NCI-H2227 (cell line): ENCODE data around the gene PLIN1.
"Not testable (repeated sequence)": the region's sequence is repeated elsewhere in the genome, so short reads cannot be mapped to it uniquely, and the experiment has no call there.

ENCODE experiments used
- DNase-seq: peaks from one replicate; lab custom pipeline; 2025; ENCODE audit not compliant: unreplicated experiment; lab: John Stamatoyannopoulos, UW

PLIN1 gene, protein sequence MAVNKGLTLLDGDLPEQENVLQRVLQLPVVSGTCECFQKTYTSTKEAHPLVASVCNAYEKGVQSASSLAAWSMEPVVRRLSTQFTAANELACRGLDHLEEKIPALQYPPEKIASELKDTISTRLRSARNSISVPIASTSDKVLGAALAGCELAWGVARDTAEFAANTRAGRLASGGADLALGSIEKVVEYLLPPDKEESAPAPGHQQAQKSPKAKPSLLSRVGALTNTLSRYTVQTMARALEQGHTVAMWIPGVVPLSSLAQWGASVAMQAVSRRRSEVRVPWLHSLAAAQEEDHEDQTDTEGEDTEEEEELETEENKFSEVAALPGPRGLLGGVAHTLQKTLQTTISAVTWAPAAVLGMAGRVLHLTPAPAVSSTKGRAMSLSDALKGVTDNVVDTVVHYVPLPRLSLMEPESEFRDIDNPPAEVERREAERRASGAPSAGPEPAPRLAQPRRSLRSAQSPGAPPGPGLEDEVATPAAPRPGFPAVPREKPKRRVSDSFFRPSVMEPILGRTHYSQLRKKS

DNA sequence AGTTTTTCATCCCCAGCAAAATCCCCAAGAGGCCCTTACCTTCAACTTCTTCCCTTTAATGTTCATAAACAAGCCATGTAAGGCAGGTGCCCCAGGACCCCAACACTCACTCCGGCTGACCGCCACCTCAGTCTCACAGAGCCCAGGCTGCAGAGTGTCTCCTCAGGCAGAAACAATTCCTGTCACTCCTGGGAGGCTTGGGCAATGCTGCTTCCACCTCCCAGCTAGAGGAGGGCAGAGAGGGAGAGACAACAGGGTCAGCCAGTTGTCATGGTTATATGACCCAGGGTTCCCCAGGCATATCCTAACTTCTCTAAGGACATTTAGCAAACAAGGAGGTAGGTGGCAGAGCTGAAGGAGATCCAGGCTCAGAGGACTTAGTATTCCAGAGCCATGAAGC lies at the start of gene PLIN1:
TSS of gene PLIN1 (minus strand) at position 156 of the 400 bp plus-strand sequence. CDS start 1,878 bp downstream, outside the sequence.
- no peak for DNase-seq

DNA sequence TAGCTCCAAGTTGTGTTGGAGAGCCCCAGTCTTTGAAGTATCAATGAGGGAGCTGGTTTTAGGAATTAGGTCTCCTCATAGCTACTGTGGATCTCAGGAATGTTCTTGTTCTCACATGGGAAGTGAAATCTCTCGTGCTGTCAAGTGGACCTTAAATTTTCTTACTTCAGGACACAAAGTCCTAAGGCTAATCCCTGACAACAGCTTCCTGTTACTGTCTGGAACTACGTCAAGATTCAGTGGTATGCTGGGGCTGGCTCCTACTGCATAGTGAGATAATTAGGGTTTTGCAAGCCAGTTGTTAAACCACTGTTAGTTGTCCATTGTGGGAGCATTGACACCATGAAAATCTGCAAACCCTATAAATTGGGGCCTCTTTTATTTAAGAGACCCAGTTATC lies 49.1 kb upstream of the PLIN1 start:
- no peak for DNase-seq

DNA sequence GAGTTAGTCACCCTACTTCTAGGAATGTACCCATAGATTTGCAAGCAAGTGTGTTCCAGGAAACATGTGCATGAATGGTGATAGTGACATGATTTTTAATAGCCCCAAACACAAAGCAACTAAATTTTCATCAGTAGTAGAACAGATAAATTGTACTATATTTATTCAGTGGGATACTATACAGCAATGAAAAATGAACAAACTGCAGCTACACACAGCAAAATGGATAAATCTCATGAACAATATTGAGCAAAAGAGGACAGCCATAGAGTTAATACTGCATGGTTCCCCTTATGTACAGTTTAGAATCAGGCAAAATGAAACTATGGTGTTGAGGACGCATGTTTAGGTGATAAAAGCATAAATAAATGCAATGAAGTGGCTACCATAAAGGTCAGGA lies 45.9 kb upstream of the PLIN1 start:
- DNase-seq: no peak

DNA sequence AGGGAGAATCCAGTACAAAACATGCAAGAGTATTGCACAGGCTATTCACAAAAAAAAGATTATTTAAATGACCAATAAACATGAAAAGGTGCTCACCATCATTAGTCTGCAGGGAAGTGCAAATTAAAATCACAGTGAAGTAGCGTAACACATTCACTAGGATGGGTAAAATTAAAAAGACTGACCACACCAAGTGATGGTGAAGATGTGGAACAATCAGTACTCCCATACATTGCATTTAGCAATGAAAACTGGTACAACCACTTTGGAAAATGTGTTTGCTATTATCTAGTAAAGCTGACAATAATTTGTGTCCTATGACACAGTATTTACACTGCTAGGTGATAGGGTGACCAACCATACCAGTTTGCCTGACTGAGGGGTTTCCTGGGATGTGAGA lies 45.5 kb upstream of the PLIN1 start:
- DNase-seq: no peak

DNA sequence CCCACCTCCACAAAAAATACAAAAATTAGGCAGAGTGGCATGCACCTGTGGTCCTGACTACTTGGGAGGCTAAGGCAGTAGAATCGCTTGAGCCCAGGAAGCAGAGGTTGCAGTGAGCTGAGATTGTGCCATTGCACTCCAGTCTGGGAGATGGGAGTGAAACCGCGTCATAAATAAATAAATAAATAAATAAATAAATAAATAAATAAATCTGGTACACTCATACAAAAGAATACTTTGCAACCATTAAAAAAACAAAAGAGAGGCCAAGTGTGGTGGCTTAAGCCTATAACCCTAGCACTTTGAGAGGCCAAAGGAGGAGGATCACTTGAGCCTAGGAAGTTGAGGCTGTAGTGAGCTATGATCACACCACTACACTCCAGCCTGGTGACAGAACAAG lies 43.9 kb upstream of the PLIN1 start:
- DNase-seq: no peak

DNA sequence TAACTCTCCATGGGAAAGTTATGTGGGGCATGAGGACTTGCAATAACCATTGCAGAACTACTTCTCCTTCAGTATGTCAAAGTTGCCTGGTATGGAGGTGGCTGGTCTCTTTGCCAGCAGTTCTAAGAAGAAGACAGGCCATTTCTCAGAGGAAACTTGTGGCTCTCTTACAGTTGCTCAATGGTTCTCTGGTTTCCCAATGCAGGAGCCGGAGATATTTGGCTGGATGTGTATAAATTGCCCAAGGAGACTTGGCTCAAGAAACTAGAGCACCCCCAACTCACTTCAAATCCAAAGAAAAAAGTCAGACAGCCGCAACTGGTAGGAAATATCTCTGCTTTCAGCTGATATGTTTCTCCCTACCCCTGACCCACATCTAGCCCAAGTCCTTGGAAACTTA lies 35.6 kb upstream of the PLIN1 start:
- no peak for DNase-seq

DNA sequence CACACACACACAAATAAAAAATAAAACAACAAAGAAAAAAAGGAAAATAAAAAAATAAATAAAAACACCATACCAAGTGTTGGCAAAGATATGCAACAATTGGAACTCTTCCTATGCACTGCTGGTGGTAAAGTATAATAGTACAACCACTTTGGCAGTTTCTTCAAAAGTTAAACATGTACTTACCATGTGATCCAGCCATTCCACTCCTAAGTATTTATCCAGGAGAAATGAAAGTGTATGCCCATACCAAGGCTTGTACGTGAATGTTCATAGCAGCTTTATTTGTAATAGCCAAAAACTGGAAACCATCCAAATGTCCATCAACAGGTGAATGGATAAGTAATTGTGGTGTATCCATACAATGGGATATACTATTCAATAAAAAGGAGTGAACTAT lies 28.4 kb upstream of the PLIN1 start:
- DNase-seq: no peak

DNA sequence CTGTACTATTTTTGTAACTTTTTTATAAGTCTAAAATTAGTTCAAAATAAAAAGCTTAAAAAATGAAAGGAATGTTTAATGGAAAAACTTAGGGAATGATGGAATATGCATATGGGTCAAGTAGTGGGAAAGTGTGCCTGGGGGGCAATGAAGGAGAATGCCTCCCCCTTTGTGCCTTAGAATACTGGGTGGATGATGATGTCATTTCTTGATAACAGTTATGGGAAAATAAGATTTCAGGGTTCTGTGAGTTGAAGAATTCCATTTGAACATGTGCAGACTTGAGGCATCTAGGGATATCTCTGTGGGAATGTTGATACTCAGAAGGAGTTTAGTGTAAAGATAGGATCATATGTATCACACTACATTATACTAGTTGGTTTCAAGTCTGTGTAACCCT lies 25.2 kb upstream of the PLIN1 start:
- DNase-seq: no peak

DNA sequence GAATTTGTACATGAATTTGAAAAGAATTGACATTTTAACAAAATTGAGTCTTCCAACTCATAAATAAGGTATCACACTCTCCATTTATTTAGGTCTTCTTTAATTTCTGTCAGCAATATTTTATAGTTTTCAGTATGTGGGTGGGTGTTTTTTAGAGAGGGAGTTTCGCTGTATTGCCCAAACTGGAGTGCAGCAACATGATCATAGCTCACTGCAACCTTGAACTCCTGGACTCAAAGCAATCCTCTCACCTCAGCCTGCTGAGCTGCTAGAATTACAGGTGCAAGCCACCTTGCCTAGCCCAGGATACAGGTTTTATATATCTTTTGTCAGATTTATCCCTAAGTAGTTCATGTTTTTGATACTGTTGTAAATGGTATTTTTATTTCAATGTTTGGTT lies 16.0 kb upstream of the PLIN1 start:
- DNase-seq: no peak

DNA sequence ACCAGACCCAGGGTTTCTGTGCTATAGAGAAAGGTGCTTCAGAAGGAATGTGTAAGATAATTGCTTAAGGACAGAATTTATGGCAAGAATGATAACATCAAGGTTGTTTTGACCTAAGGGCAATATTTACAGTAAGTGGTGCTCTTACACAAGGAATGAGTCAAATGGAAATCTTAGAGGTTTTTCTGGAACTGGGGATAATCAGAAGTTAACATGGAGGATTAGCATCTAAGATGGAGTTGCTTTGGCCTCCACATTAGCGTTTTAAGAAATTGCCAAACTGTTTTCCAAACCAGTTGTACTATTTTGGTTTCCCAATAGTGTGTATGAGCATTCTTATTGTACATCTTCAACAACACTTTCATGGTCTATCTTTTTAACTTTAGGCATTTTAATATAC lies 14.5 kb upstream of the PLIN1 start:
- DNase-seq: no peak

DNA sequence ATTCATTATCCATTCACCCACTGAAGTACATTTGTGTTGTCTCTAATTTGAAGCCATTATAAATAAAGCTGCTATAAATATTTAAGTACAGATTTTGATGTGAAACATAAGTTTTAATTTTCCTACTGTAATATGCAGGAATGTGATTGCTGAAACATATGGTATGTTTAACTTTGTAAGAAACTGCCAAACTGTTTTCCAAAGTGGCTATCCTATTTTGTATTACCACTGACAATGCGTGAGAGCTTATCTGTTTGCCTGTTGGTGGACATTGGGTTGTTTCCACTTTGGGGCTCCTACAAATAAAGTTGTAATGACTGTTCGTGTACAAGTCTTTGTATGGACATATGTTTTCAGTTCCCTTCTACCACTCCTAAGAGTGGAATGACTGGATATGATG lies 13.9 kb upstream of the PLIN1 start:
- no peak for DNase-seq

DNA sequence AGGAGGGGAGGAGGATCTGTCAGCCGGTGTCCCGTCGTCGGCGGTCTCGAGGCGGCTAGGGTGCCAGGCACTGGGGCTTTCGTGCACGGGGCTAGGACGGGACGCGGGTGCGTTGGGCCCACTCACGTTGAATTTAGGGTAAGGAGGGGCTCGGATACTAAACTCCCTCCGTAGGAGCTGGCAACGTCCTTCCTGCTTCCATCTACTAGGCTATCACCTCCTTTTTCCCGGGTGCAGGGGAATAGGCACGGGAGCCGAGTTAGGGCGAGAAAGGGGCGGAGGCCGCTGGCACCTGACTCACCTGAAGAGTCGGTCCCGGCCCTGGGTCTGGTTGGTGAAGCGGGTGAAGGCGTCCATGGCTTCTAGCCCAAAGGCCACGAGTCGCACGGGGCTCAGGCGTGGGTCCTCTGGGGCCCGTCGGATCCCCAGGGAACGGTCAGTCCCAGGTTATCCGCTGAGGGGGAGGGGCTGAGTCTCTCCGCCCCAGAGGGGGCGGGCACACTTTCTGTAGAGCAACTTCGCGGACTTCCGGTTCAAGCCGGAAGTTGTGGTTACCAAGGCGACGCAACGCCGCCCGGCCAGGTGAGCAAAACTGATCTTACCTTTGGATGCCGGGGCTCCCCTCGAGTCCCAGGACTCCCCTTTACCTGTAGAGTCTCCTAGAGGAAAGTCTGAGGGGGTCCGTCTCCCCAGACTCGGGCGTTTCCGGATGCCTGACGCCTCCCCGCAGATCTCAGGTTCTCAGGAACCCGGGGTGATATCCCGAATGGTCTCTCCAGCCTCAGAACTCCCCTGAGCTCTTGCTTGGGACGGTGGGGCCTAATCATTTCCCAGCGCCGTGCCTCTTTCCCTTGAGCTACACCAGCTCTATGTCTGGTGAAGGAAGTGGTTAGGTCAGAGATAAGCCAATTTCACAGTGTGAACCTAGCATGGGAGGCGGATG lies 11.4 kb upstream of the PLIN1 start, which contains the start of the genes PEX11A and WDR93:
TSS of gene PEX11A (minus strand) at position 479 of the 943 bp plus-strand sequence. CDS start at position 357, 122 bp downstream.
TSS of gene WDR93 (plus strand) at position 536 of the 943 bp plus-strand sequence. CDS start 10,936 bp downstream, outside the sequence.
- peak; percentile 82 for DNase-seq

DNA sequence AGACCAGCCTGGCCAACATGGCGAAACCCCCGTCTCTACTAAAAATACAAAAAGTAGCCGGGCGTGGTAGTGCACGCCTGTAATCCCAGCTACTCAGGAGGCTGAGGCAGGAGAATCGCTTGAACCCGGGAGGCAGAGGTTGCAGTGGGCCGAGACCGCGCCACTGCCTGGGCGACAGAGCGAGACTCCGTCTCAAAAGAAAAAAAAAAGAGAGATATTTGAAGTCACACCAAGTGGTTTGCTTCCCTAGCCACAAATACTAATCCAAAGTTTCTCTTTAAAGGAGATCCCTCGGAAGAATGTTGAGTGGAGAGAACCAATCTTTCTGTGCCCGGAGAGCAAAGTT lies 10.7 kb upstream of the PLIN1 start:
- not testable (repeated sequence) for DNase-seq

DNA sequence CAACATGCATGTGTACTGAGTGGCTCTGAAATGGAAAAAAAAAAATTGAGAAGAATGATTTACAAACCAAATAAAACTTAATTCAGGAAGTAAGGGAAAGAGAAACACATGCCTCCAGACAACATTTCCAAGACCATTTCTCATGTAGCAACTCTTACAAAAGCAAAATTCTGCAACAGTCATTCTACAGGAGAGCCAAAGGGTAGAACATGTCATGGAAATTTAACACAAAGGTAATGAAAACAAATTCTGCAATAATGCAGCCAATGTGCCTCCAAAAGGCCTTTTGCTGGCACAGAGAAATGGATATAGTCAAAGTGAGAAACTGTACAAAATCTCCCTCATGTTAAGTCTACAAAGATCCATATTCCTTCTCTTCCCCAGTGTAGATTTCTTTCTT lies 7.4 kb upstream of the PLIN1 start:
- DNase-seq: no peak

DNA sequence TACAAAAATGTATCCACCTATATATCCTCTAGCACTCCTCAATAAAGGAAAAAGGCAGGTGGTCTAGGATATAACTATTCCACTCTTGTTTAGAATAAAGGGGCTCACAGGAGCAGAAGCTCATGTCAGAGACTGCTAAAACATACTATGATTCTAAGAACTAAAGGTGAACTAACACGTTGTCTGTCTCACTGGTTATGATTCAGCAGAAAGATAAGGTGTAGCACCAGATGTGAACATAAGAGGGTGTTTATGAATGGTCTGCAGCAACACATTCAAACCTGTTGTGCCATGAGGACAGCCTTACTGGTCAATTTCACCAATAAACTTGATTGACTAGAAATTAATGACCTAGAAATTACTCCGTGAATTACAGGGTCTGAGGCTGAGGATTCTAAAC lies 6.8 kb upstream of the PLIN1 start:
- no peak for DNase-seq

DNA sequence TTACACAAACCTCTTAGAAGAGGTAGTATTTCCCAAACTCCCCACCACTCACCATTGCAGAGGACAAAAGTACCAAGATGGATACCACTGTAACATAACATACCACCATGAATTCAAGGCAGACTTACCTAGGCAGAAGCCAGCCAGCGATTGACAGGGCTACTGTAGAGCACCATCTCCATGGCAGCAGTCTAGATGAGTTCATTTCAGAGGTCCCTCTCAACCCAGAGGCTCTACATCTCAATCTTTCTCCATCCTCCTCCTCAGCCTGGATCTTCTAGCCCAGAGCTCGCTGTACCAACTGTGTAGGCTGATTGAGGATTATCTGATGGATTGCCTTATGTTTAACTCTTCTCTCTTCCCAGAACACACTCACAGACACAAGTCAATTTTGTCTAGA lies 2.0 kb upstream of the PLIN1 start:
- DNase-seq: no peak

DNA sequence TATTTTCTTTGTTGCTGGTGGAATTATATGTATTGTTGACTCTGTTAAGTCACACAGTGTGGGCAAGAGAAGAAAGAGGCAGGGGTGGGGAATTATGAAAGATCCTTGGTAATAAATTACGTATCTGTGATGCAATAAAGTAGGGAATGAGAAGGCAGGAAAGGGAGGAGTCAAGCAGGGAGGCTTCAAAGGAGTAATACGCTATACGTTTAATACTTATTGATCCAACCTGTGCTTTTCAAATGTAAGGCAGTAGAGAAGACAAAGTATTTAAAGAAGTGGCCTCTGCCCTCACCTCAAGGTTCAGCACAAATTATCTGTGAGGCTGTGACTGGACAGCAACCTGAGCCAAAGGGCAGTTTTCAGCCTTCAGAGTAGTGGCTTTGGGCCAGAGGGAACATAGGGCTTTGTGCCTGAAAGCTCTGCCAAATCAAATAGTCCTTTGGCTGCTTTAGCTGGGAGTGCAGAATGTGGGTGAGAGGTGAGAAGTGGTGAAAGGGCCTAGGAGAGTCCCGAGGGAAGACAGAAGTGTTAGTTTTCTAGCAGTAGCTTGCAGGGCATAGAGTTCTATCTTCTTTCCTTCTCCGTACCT lies 1.2 kb upstream of the PLIN1 start:
- DNase-seq: no peak

DNA sequence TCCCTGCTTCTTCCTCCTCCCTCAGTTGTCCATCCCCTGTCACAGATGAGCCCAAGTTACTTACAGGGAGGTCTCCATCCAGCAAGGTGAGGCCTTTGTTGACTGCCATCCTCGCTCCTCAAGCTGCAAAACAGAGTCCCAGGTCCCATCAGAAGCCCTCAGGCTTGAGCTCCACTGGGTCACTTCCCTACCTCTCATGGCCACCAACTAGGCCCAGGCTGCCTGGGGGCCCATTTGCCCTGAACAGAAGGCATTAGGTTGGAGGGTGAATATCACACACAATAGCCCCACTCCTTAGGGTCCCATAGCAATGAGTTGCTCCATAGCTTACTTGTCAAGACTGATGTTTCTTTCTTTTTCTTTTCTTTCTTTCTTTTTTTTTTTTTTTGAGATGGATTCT lies 1.8 kb downstream of the PLIN1 start:
- no peak for DNase-seq

DNA sequence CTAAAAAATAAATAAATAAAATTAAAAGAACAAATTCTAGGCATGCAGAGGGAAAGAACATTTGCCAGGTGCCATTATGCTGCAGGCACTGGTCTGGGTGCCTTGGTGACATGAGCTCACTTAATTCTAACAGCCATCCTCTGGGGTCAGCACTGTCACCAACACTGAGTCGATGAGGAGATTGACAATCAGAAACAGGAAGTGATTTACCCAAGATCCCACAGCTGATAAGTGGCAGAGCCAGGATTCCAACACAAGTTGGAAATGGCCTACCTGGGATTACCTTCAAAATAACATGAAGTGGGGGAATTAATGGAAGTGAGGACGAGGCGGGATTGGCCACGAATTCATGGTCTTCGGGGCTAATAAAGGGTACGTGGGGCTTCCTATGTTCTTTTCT lies 3.6 kb downstream of the PLIN1 start:
- DNase-seq: no peak

DNA sequence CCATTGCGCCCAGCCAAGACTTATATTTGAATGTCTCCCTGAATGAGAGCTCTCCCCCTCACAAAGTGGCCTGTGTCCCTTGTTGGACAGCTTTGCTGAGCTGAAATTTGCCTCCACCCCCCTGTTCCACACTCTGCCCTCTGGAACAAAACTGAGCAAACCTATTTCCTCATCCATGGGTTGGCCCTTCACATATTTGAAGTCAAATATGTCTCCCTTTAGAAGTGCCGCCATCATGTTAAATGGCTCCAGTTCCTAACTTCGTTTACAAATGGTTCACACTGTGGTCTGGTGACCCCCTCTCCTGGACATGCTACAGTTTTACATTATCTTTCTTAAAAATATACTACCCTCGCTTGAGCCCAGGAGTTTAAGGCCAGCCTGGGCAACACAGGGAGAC lies 4.6 kb downstream of the PLIN1 start:
- DNase-seq: no peak

DNA sequence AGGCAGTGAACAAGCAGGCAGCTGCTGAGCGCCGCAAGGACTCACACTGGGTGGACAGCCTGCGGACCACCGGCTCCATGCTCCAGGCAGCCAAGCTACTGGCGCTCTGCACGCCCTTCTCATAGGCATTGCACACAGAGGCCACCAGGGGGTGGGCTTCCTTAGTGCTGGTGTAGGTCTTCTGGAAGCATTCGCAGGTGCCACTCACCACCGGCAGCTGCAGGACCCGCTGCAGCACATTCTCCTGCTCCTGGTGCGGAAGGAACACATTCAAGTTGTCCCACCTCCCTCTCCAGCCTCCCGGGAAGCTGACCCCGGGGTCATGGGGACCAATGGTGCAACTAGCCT lies 6.0 kb downstream of the PLIN1 start:
- peak; percentile 2 for DNase-seq
